Esophagus muscularis mucosa (tissue), 4 donors: ENCODE measurements around the gene SEC16B.

ENCODE experiments used
- CTCF ChIP-seq, 3 experiments: fragments of 200-600 bp in 2 of 3; fragments of 450-650 bp in 1 of 3; sonication (generic) in 2 of 3; IDR thresholded peaks; one replicate each; pipeline ENCODE4 v1.5.1; 2017 to 2019; ENCODE audit warnings: antibody characterized with exemption in 3 of 3, mild to moderate bottlenecking in 2 of 3, moderate library complexity in 1 of 3
- EP300 ChIP-seq: sonication (generic); formaldehyde crosslinking; IDR thresholded peaks from one replicate; pipeline ENCODE4 v1.6.1; 2017; ENCODE audit warnings: antibody characterized with exemption
- POLR2A ChIP-seq: fragments of 450-650 bp; IDR thresholded peaks from one replicate; pipeline ENCODE4 v1.6.1; 2017; ENCODE audit warnings: antibody characterized with exemption, moderate library complexity, mild to moderate bottlenecking, low read depth
- POLR2AphosphoS5 ChIP-seq, 2 donors: sonication (generic); formaldehyde crosslinking; IDR thresholded peaks; one replicate each; pipeline ENCODE4 v1.6.1; 2017; ENCODE audit warnings: antibody characterized with exemption in 2 of 2

GRCh38 chr1:177909416-177909815 lies 60.4 kb downstream of the SEC16B start:
- TF ChIP-seq CTCF (IDR thresholded peaks at IDR 0.05), result no peak
- TF ChIP-seq POLR2A, result no peak
- TF ChIP-seq POLR2AphosphoS5 (IDR thresholded peaks at IDR 0.05), result no peak
- no peak for TF ChIP-seq EP300
